Measurements from ENCODE around the gene SNX8.
"Not testable (repeated sequence)": the region's sequence is repeated elsewhere in the genome, so short reads cannot be mapped to it uniquely, and the experiment has no call there.

The SNX8 gene

DNA sequence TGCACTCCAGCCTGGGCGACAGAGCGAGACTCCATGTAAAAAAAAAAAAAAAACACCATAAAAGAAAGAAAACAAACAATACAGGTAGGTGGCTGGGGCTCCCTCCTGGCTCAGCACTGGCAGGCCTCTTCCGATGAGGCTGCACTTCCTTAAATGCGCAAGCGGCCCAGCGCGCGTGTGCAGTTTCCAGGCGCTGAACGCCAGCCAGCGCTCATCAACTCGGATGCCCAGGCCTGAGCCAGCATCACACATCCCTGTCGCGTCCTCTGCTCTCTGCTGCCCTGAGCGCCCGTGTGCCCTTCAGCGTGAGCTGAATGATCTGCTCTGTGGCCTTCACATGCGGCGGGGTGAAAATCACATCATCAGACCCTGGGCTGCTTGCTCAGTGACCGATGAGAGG lies 40.4 kb downstream of the SNX8 start:
- H3K4me3 ChIP-seq (ENCODE audit: control insufficient read depth, low read depth, low read length): no peak overlapping the region
- TF ChIP-seq, protein P1, sequence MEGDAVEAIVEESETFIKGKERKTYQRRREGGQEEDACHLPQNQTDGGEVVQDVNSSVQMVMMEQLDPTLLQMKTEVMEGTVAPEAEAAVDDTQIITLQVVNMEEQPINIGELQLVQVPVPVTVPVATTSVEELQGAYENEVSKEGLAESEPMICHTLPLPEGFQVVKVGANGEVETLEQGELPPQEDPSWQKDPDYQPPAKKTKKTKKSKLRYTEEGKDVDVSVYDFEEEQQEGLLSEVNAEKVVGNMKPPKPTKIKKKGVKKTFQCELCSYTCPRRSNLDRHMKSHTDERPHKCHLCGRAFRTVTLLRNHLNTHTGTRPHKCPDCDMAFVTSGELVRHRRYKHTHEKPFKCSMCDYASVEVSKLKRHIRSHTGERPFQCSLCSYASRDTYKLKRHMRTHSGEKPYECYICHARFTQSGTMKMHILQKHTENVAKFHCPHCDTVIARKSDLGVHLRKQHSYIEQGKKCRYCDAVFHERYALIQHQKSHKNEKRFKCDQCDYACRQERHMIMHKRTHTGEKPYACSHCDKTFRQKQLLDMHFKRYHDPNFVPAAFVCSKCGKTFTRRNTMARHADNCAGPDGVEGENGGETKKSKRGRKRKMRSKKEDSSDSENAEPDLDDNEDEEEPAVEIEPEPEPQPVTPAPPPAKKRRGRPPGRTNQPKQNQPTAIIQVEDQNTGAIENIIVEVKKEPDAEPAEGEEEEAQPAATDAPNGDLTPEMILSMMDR (IDR thresholded peaks at IDR 0.05; ENCODE audit: control insufficient read depth, insufficient read depth, low read depth, low read length, missing control alignments): no peak
- no peak for DNase-seq (ENCODE audit: low read depth)

DNA sequence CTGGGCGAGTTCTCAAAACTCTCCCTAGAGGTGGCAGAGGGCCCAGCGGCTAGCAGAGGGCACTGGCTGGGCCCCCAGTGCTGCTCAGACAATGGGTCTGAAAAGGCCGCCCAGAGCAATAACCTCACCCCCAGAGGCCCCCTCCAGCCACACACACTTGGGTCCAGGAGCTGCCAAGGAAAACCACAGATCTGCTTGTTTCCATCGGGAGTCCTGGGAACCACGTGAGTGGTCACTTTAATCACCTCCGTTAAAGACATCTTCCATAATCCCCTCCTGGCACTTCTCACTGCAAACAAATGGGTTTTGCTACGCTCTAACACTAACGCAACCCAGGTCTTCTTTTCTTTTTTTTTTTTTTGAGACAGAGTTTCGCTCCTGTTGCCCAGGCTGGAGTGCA lies 42.2 kb downstream of the SNX8 start:
- TF ChIP-seq, protein P1 (IDR thresholded peaks at IDR 0.05; ENCODE audit: control insufficient read depth, insufficient read depth, low read depth, low read length, missing control alignments): no peak
- no peak overlapping the region for H3K4me3 ChIP-seq (ENCODE audit: control insufficient read depth, low read depth, low read length)
- no peak for DNase-seq (ENCODE audit: low read depth)

DNA sequence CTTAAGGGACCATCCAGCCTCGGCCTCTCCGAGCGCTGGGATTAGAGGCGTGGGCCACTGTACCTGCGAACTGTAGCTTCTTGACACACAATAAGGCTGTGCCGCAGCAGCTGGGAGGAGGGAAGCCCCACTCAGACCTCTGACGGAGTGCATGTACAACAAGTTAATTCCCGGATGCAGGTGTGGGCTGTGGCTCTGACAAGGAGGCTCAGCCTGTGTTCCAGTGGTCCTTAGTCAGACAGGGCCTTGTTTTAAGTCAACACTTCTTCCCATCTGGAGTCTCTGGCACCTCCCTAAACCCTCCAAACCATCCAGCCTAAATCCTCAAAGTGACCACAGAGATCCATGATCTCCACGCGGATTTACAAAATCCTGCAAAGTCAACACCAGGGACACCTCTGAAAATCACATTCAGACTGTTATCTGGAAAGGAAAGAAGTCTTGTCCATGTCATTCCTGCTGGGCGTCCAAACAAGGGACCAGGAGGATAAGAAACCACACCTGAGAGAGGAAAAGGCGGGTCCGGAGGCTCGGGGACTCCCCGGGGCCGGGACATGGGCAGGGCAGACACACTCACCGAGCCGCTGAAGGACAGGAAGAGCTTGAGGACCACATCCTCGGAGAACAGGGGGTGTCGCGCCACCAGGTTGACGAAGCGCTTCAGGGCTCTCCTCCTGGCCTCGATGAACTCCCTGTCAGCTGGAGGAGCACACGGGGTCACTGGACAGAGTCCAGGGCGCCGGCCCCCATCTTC lies 42.8 kb downstream of the SNX8 start:
- no peak for DNase-seq (ENCODE audit: low read depth)
- TF ChIP-seq, protein P1 (IDR thresholded peaks at IDR 0.05; ENCODE audit: control insufficient read depth, insufficient read depth, low read depth, low read length, missing control alignments): no peak
- no peak overlapping the region for H3K4me3 ChIP-seq (ENCODE audit: control insufficient read depth, low read depth, low read length)

DNA sequence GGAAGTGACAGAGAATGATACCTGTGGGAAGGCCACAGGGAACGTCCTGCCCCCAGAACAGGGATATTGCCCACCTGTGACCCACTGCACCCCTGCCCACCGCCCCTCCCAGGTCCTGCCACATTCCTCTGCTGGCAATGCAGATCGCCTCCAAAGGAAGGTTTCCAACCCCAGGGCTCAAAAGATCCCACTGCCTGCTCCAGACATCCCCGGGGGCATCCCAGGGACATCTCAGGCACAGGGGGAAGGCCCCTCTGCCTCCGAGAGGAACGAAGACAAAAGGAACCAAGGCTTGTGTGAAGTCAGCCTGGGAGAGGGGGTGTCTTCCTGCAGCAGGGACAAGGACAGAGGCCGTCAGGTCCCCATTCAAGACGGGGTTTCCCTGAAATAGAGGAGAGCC lies 43.7 kb downstream of the SNX8 start:
- no peak overlapping the region for H3K4me3 ChIP-seq (ENCODE audit: control insufficient read depth, low read depth, low read length)
- no peak for DNase-seq (ENCODE audit: low read depth)
- TF ChIP-seq, protein P1 (IDR thresholded peaks at IDR 0.05; ENCODE audit: control insufficient read depth, insufficient read depth, low read depth, low read length, missing control alignments): no peak

DNA sequence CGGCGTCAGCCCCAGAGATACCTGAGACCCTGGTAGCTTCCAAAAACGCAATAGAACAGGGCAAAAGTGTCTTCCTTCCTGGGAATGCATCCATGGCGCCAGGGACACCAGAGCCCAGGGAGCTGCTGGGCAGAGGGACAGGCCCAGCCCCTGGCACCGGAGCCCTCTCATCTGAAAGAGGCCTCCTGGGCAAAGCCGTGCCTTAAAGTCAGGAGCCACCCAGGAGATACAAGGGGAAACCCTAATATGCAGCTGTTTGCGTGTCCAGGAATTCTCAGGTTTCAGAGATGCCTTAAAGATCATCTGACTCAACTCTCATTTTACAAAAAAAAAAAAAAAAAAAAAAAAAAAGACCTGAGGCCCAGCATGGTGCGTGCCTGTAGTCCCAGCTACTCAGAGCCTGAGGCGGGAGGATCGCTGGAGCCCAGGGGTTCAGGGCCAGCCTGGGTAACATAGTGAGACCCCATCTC lies 44.2 kb downstream of the SNX8 start:
- TF ChIP-seq, protein P1 (IDR thresholded peaks at IDR 0.05; ENCODE audit: control insufficient read depth, insufficient read depth, low read depth, low read length, missing control alignments): no peak
- no peak for DNase-seq (ENCODE audit: low read depth)
- no peak overlapping the region for H3K4me3 ChIP-seq (ENCODE audit: control insufficient read depth, low read depth, low read length)

DNA sequence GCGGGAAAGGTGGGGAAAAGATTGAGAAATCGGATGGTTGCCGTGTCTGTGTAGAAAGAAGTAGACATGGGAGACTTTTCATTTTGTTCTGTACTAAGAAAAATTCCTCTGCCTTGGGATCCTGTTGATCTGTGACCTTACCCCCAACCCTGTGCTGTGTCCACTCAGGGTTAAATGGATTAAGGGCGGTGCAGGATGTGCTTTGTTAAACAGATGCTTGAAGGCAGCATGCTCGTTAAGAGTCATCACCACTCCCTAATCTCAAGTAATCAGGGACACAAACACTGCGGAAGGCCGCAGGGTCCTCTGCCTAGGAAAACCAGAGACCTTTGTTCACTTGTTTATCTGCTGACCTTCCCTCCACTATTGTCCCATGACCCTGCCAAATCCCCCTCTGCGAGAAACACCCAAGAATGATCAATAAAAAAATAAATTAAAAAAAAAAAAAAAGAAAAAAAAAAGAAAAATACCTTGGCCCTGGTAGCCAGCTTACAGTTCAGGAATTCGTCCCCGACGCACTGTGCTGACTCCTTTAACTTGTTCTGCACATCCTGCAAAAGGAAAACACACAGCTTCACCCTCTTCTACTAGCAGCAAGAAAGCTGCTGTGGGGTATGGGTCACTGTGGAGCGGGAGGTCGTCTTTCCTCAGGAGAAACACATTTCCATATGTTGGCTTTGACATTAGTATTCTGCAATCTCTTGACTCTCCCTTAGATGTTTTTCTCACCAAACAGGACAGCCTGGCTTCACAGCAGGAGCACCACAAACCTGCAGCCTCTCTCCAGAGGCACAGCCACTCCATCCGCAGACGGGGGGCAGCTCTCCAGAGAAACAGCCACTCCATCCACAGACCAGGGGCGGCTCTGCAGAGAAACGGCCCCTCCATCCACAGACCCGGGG lies 44.9 kb downstream of the SNX8 start:
- H3K4me3 ChIP-seq (ENCODE audit: control insufficient read depth, low read depth, low read length); DNase-seq (ENCODE audit: low read depth): not testable (repeated sequence)

DNA sequence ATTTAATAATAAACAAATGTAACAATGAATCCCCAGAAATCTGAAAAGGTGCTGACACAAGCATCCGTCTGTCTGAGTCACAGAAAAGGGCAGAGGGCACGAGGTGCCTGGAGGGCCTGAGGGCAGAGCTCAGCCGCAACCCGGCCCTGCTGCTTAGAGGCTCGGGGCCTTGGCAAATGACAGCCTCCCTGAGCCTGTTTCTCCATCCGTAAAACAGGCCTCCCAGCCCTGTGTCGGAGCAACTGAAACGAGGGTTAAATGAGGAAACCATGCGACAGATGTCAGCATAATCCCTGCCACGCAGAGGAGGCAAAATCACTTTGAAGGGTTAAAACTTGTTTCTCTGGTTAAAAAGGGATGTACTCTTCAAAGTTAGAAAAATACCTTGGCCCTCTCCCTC lies 47.3 kb downstream of the SNX8 start:
- TF ChIP-seq, protein P1 (IDR thresholded peaks at IDR 0.05; ENCODE audit: control insufficient read depth, insufficient read depth, low read depth, low read length, missing control alignments): no peak
- DNase-seq (ENCODE audit: low read depth): no peak
- no peak overlapping the region for H3K4me3 ChIP-seq (ENCODE audit: control insufficient read depth, low read depth, low read length)
